PC-9 (cell line): Measurements from ENCODE around the gene SUV39H1.

ENCODE experiments used
- EZH2 ChIP-seq: fragments of 200-600 bp; sonication (generic); IDR thresholded peaks from 2 replicates; pipeline ENCODE4 v1.8.0; 2017; ENCODE audit warnings: antibody characterized with exemption, low read depth
- TF ChIP-seq, protein P1 (sequence below): fragments of 200-600 bp; sonication (generic); conservative IDR thresholded peaks from 2 replicates; pipeline ENCODE4 v1.6.1; 2017; ENCODE audit warnings: mixed run types, antibody characterized with exemption, mild to moderate bottlenecking, moderate library complexity

DNA sequence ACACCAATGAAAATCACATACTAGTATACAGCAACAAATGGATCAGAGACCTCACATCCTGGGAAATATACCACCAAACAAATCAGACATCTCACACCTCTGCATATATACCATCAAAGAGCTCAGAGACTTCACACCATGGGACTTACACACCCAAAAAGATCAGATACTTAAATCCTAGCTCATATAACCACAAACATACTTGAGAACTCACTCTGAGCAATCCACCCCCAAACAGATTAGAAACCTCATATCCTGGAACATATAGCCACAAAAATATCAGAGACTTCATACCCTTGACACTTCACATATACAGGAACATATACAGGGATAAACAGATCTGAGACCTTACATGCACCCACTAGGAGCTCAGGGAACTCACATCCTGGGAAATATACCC is 32.1 kb downstream of the SUV39H1 start:
- TF ChIP-seq, protein P1, sequence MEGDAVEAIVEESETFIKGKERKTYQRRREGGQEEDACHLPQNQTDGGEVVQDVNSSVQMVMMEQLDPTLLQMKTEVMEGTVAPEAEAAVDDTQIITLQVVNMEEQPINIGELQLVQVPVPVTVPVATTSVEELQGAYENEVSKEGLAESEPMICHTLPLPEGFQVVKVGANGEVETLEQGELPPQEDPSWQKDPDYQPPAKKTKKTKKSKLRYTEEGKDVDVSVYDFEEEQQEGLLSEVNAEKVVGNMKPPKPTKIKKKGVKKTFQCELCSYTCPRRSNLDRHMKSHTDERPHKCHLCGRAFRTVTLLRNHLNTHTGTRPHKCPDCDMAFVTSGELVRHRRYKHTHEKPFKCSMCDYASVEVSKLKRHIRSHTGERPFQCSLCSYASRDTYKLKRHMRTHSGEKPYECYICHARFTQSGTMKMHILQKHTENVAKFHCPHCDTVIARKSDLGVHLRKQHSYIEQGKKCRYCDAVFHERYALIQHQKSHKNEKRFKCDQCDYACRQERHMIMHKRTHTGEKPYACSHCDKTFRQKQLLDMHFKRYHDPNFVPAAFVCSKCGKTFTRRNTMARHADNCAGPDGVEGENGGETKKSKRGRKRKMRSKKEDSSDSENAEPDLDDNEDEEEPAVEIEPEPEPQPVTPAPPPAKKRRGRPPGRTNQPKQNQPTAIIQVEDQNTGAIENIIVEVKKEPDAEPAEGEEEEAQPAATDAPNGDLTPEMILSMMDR, result no peak
- no peak for TF ChIP-seq EZH2
